Loucy (cell line): Measurements from ENCODE around the gene CHD9NB.

ENCODE experiments used
- EZH2phosphoT487 ChIP-seq: fragments of 200-600 bp; IDR thresholded peaks from 2 replicates; pipeline ENCODE4 v1.6.1; 2018; ENCODE audit warnings: antibody characterized with exemption, mild to moderate bottlenecking, moderate library complexity, borderline replicate concordance
- TF ChIP-seq, protein P1 (sequence below): fragments of 200-600 bp; sonication (generic); conservative IDR thresholded peaks from 2 replicates; pipeline ENCODE4 v1.5.1; 2014; ENCODE audit warnings: mild to moderate bottlenecking, antibody characterized with exemption, low read length

GRCh38 chr16:53083119-53083518 is 30.4 kb upstream of the CHD9NB start:
- TF ChIP-seq, protein P1, sequence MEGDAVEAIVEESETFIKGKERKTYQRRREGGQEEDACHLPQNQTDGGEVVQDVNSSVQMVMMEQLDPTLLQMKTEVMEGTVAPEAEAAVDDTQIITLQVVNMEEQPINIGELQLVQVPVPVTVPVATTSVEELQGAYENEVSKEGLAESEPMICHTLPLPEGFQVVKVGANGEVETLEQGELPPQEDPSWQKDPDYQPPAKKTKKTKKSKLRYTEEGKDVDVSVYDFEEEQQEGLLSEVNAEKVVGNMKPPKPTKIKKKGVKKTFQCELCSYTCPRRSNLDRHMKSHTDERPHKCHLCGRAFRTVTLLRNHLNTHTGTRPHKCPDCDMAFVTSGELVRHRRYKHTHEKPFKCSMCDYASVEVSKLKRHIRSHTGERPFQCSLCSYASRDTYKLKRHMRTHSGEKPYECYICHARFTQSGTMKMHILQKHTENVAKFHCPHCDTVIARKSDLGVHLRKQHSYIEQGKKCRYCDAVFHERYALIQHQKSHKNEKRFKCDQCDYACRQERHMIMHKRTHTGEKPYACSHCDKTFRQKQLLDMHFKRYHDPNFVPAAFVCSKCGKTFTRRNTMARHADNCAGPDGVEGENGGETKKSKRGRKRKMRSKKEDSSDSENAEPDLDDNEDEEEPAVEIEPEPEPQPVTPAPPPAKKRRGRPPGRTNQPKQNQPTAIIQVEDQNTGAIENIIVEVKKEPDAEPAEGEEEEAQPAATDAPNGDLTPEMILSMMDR, result no peak
- TF ChIP-seq EZH2phosphoT487, result no peak
